ENCODE measurements around the gene PLEKHA5. TPM values are rescaled to one million over a fixed set of nuclear protein-coding genes. Genes with fewer than 3 reads are reported as not detected.

Gene PLEKHA5
- polyA plus RNA-seq, 3 donors: 0.35 to 0.79 (median 0.41) TPM

DNA sequence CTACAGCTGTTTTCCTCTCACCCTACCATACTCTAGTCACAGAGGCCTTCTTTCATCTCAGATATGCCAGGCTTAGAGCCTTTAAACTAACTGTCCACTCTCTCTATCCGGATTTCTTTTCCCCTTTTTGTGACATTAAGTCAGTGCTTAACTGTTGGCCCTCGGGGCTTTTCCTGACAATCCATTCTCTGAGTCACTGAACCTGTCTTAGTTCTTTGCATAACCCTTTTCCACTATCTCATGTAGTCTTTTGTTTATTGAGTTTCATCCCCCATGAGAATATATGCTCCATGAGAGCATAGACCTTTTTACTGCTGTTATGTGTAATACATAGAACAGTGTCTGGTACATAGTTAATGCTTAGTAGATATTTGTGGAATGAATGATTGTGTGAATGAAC is 68.7 kb downstream of the PLEKHA5 start:
- no peak overlapping the region for H2AFZ ChIP-seq (ENCODE audit: insufficient read depth, low read depth, low read length, poor library complexity, severe bottlenecking)
- no peak for DNase-seq
- Mint-ChIP-seq H3K4me1 (peaks cover 3% of the 10 kb centered on the region), H3K36me3 (peaks cover 0 to 2% of the 10 kb centered on the region in 2 donors), H3K27me3 (ENCODE audit: low read depth in 3 of 3) (no peaks in the 10 kb centered on the region), H3K27ac (no peak overlapping the region), H3K9me3 (no peaks in the 10 kb centered on the region), H3K4me3 (no peak overlapping the region)
- no peaks in the 10 kb centered on the region for H3K27me3 ChIP-seq (ENCODE audit: control insufficient read depth in 2 of 2, insufficient read depth in 2 of 2, low read length in 2 of 2)
- no peak overlapping the region for H3K9ac ChIP-seq (ENCODE audit: insufficient read depth, low read length, poor library complexity, severe bottlenecking)
- 89% methylated on average over 1 of the region's 2 CpGs for WGBS (ENCODE audit: insufficient coverage)
- no peak overlapping the region for H3K4me2 ChIP-seq (replicated peaks; ENCODE audit: extremely low read depth, low read length, poor library complexity, severe bottlenecking)
- no peak overlapping the region for H3K27ac ChIP-seq (ENCODE audit: low read depth in 1 of 2, low read length in 2 of 2)
- H3K79me2 ChIP-seq (ENCODE audit: insufficient read depth, low read length): no peaks in the 10 kb centered on the region
- no peaks in the 10 kb centered on the region for H3K4me1 ChIP-seq (ENCODE audit: control insufficient read depth in 1 of 2, insufficient read depth in 2 of 2, low read length in 2 of 2)
- no peaks in the 10 kb centered on the region for H3K9me3 ChIP-seq (replicated peaks in 1 of 2; ENCODE audit: control insufficient read depth in 1 of 2, insufficient read depth in 1 of 2, low read length in 2 of 2)
- intact Hi-C loops (cut with micrococcal nuclease): loop anchor here in 1 of 2 donors (5.0 kb wide), 1 partner anchor 34 kb away; no protein-coding TSS in a partner anchor
- no peak overlapping the region for H3K4me3 ChIP-seq (replicated peaks in 1 of 3; ENCODE audit: low read depth in 2 of 3, low read length in 3 of 3)
- TF ChIP-seq, protein P1, sequence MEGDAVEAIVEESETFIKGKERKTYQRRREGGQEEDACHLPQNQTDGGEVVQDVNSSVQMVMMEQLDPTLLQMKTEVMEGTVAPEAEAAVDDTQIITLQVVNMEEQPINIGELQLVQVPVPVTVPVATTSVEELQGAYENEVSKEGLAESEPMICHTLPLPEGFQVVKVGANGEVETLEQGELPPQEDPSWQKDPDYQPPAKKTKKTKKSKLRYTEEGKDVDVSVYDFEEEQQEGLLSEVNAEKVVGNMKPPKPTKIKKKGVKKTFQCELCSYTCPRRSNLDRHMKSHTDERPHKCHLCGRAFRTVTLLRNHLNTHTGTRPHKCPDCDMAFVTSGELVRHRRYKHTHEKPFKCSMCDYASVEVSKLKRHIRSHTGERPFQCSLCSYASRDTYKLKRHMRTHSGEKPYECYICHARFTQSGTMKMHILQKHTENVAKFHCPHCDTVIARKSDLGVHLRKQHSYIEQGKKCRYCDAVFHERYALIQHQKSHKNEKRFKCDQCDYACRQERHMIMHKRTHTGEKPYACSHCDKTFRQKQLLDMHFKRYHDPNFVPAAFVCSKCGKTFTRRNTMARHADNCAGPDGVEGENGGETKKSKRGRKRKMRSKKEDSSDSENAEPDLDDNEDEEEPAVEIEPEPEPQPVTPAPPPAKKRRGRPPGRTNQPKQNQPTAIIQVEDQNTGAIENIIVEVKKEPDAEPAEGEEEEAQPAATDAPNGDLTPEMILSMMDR (IDR thresholded peaks at IDR 0.05): no peak
- H3K36me3 ChIP-seq (replicated peaks in 1 of 2; ENCODE audit: control insufficient read depth in 1 of 2, insufficient read depth in 2 of 2, low read length in 2 of 2): no peaks in the 10 kb centered on the region
- no peaks in the 10 kb centered on the region for H4K20me1 ChIP-seq (ENCODE audit: insufficient read depth, low read length)

DNA sequence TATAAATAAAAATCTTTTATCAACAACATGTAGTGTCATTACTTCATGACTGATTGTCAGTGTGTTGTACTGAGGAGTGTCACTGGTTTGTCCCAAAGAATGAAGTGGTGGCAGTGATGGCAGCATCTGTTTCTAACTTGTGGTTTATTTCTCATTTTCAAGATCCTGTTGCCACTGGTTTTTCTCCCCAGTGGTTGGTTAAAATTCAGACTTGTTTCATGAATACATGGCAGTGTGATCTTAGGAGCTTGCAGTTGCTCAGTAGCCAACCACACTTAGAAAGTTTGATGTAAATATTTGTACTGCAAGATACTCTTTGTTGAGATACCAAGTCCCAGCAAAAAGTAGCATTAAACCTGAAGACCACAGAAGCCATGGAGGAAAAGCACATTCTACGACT is 69.8 kb downstream of the PLEKHA5 start:
- Histone ChIP-seq H3K36me3 (replicated peaks in 1 of 2; ENCODE audit: control insufficient read depth in 1 of 2, insufficient read depth in 2 of 2, low read length in 2 of 2) (no peaks in the 10 kb centered on the region), H4K20me1 (ENCODE audit: insufficient read depth, low read length) (no peaks in the 10 kb centered on the region), H3K4me2 (replicated peaks; ENCODE audit: extremely low read depth, low read length, poor library complexity, severe bottlenecking) (no peak overlapping the region), H3K79me2 (ENCODE audit: insufficient read depth, low read length) (no peaks in the 10 kb centered on the region), H3K27me3 (ENCODE audit: control insufficient read depth in 2 of 2, insufficient read depth in 2 of 2, low read length in 2 of 2) (no peaks in the 10 kb centered on the region), H3K27ac (ENCODE audit: low read depth in 1 of 2, low read length in 2 of 2) (no peak overlapping the region), H3K4me3 (replicated peaks in 1 of 3; ENCODE audit: low read depth in 2 of 3, low read length in 3 of 3) (no peak overlapping the region), H3K4me1 (ENCODE audit: control insufficient read depth in 1 of 2, insufficient read depth in 2 of 2, low read length in 2 of 2) (no peaks in the 10 kb centered on the region), H3K9ac (ENCODE audit: insufficient read depth, low read length, poor library complexity, severe bottlenecking) (no peak overlapping the region), H3K9me3 (replicated peaks in 1 of 2; ENCODE audit: control insufficient read depth in 1 of 2, insufficient read depth in 1 of 2, low read length in 2 of 2) (no peaks in the 10 kb centered on the region), H2AFZ (ENCODE audit: insufficient read depth, low read depth, low read length, poor library complexity, severe bottlenecking) (no peak overlapping the region)
- no peak for DNase-seq
- Mint-ChIP-seq H3K27ac (no peak overlapping the region), H3K9me3 (no peaks in the 10 kb centered on the region), H3K36me3 (no peaks in the 10 kb centered on the region), H3K4me1 (peaks cover 3% of the 10 kb centered on the region), H3K4me3 (no peak overlapping the region), H3K27me3 (ENCODE audit: low read depth in 3 of 3) (no peaks in the 10 kb centered on the region)
- WGBS (ENCODE audit: insufficient coverage): no CpG with 5 or more reads among the region's 1 CpG
- intact Hi-C loops (cut with micrococcal nuclease): loop anchor here in 1 of 2 donors (5.0 kb wide), 1 partner anchor 33 kb away; no protein-coding TSS in a partner anchor
- TF ChIP-seq, protein P1 (IDR thresholded peaks at IDR 0.05): no peak
